A673 (cell line): ENCODE data around the gene SORBS2. TPM values are rescaled to one million over a fixed set of nuclear protein-coding genes. Genes with fewer than 3 reads are reported as not detected.

ENCODE experiments used
- BruUV-seq: library from RNA; stranded (reverse); fragments of 400-500 nt; replicated peaks from 2 replicates; lab custom pipeline; 2021; lab: Mats Ljungman, UMichigan
- CTCF ChIA-PET: fragments of 300-600 bp; sonication (Branson Sonifier 250); formaldehyde crosslinking; loops from one replicate; lab custom pipeline; 2022; ENCODE audit warnings: antibody characterized with exemption; lab: Charles Lee
- POLR2A ChIA-PET: fragments of 300-600 bp; sonication (Branson Sonifier 250); formaldehyde crosslinking; loops from one replicate; lab custom pipeline; 2022; ENCODE audit warnings: antibody characterized with exemption; ENCODE audit not compliant: low non-redundant PET; lab: Charles Lee
- DNase-seq: peaks from one replicate; pipeline ENCODE4 v3.0.0-alpha.2; 2015; ENCODE audit warnings: low spot score
- H3K27ac ChIP-seq: fragments of 200-600 bp; sonication (generic); 2 replicates; pipeline ENCODE4 v1.5.1; 2016; ENCODE audit warnings: mixed run types, low read depth, mild to moderate bottlenecking, mixed read lengths, antibody characterized with exemption, low read length; ENCODE audit not compliant: poor library complexity, severe bottlenecking
- H3K27me3 ChIP-seq: fragments of 200-600 bp; sonication (generic); replicated peaks from 2 replicates; pipeline ENCODE4 v1.6.1; 2017; ENCODE audit warnings: mixed run types, low read depth, mild to moderate bottlenecking, mixed read lengths, antibody characterized with exemption, low read length; ENCODE audit not compliant: insufficient read depth, poor library complexity
- H3K36me3 ChIP-seq: fragments of 200-600 bp; sonication (generic); 2 replicates; pipeline ENCODE4 v1.6.1; 2016; ENCODE audit warnings: mixed run types, mild to moderate bottlenecking, mixed read lengths, antibody characterized with exemption, low read length; ENCODE audit not compliant: insufficient read depth, poor library complexity, severe bottlenecking
- H3K4me1 ChIP-seq: fragments of 200-600 bp; sonication (generic); 2 replicates; pipeline ENCODE4 v1.6.1; 2017; ENCODE audit warnings: mixed run types, mild to moderate bottlenecking, mixed read lengths, antibody characterized with exemption, low read length; ENCODE audit not compliant: insufficient read depth, poor library complexity, severe bottlenecking
- H3K4me3 ChIP-seq: fragments of 200-600 bp; sonication (generic); 2 replicates; pipeline ENCODE4 v1.5.1; 2016; ENCODE audit warnings: low read depth, mixed run types, mild to moderate bottlenecking, mixed read lengths, low read length; ENCODE audit not compliant: poor library complexity, severe bottlenecking
- H3K9me3 ChIP-seq: fragments of 200-600 bp; sonication (generic); 2 replicates; pipeline ENCODE4 v1.6.1; 2016; ENCODE audit warnings: mixed run types, low read depth, mild to moderate bottlenecking, mixed read lengths, antibody characterized with exemption, low read length; ENCODE audit not compliant: poor library complexity, severe bottlenecking
- EZH2 ChIP-seq: fragments of 200-600 bp; sonication (generic); IDR thresholded peaks from 2 replicates; pipeline ENCODE4 v1.6.1; 2017; ENCODE audit warnings: borderline replicate concordance, low read depth, mild to moderate bottlenecking, mixed read lengths, antibody characterized with exemption, low read length; ENCODE audit not compliant: poor library complexity, severe bottlenecking
- intact Hi-C: fragments of 100-400 bp; cut with micrococcal nuclease; formaldehyde crosslinking; loops from one replicate; pipeline ENCODE4 v1.10.0; 2022; ENCODE audit not compliant: unreplicated experiment
- total RNA-seq: library from RNA; stranded (reverse); gene quantifications from 2 replicates; pipeline ENCODE4 v1.2.3, GENCODE V29; 2021
- TF ChIP-seq, protein P1 (sequence below): fragments of 300-800, 200-600 bp; sonication (generic); conservative IDR thresholded peaks from 2 replicates; pipeline ENCODE4 v1.5.1; 2017; ENCODE audit warnings: low read depth, mild to moderate bottlenecking, antibody characterized with exemption, low read length, moderate library complexity, mixed read lengths

SORBS2 gene
- total RNA-seq, 1 experiment from 2014 or later, result not detected

DNA sequence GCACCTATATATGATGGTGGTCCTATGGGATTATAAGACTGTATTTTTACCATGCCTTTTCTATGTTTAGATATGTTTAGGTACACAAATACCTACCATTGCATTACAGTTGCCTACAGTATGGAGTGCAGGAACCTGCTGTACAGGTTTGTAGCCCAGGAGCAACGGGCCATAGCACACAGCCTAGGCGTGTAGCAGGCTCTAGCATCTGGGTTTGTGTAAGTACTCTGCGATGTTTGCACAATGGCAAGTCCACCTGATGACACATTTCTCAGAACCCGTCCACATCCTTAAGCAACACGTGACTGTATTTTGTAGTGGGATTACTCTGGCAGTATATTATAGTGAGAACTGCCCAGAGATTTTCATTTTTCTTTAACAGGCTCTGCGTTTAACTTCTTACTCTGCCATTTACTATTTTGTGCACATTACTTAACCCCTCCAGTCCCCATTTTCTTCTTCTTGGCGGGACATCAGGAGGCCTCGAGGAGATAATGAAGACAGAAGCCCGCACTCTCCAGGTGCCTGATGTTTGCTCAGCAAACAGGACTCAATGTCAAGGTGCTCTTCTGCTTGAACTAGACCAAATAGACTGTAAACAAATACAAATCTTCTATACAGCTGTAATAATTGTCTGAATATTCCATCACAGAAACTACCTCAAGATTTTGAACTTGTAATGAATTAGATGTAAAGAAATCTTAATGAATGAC, 174.7 kb downstream of the SORBS2 start:
- TF ChIP-seq EZH2, result no peak
- TF ChIP-seq, protein P1, sequence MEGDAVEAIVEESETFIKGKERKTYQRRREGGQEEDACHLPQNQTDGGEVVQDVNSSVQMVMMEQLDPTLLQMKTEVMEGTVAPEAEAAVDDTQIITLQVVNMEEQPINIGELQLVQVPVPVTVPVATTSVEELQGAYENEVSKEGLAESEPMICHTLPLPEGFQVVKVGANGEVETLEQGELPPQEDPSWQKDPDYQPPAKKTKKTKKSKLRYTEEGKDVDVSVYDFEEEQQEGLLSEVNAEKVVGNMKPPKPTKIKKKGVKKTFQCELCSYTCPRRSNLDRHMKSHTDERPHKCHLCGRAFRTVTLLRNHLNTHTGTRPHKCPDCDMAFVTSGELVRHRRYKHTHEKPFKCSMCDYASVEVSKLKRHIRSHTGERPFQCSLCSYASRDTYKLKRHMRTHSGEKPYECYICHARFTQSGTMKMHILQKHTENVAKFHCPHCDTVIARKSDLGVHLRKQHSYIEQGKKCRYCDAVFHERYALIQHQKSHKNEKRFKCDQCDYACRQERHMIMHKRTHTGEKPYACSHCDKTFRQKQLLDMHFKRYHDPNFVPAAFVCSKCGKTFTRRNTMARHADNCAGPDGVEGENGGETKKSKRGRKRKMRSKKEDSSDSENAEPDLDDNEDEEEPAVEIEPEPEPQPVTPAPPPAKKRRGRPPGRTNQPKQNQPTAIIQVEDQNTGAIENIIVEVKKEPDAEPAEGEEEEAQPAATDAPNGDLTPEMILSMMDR, result no peak
- Histone ChIP-seq H3K4me1 (no peaks in the 10 kb centered on the region), H3K4me3 (no peak overlapping the region), H3K27me3 (no peaks in the 10 kb centered on the region), H3K27ac (no peak overlapping the region), H3K9me3 (peaks cover 6% of the 10 kb centered on the region), H3K36me3 (no peaks in the 10 kb centered on the region)
- POLR2A ChIA-PET, result no interaction called here
- no TSS peak for BruUV-seq
- DNase-seq, result no peak
- CTCF ChIA-PET, result no interaction called here
- intact Hi-C loops, result no loop called here

DNA sequence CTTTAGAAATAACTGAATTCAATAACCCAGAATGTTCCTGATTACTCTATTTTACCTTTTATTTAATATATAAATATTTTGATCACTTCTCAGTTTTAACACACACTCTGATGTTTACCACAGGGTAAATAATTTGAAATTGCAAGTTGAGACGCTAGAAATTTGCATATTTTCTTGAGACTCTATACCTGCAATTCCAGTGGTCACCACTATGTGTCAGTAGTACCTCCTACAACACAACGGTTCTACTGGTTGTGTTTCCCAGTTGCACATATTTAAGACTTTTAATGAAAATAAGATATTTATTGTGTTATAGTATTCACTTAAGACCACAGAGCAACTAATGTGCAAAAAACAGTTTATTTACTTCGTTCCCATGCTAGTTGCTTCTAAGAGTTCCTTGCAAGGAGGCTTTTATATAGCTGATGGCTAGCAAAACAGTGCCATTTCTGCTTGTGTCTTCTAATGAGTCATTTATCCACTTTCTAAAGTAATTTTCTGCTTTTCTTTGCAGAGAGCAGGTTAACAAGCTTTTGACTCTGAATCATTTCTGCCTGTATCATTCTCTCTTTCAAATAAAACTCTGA, 177.8 kb downstream of the SORBS2 start:
- peaks cover 6% of the 10 kb centered on the region for H3K9me3 ChIP-seq
- no peak overlapping the region for H3K27ac ChIP-seq
- H3K27me3 ChIP-seq, result peaks cover 4% of the 10 kb centered on the region
- no peaks in the 10 kb centered on the region for H3K4me1 ChIP-seq
- H3K4me3 ChIP-seq, result no peak overlapping the region
- H3K36me3 ChIP-seq, result no peaks in the 10 kb centered on the region
- intact Hi-C loops, result no loop called here
- ChIA-PET CTCF (no interaction called here), POLR2A (no interaction called here)
- BruUV-seq, result no TSS peak
- DNase-seq, result peak; percentile 19
- TF ChIP-seq EZH2, result no peak
- TF ChIP-seq, protein P1, result peak; percentile 62

DNA sequence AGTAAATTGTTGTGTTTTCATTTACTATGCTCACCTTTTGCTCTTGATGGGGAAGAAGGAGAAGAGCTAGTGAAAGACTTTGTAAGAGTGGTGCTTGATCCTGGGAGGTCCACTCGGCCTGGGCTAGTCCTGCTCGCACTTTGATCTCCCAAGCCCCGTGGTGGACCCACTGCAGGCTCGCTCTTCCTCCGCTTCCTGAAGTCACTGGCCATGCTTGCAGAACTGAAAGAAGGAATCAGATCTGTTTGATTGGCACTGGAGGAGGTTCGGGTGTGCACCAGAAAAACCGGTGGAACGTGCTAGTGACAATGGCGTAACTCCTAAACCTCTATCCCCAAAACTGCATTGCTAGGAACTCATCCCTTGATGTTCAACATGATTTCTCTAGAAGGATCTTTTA, 185.2 kb downstream of the SORBS2 start:
- H3K4me3 ChIP-seq, result no peak overlapping the region
- DNase-seq, result no peak
- H3K36me3 ChIP-seq, result no peaks in the 10 kb centered on the region
- POLR2A ChIA-PET, result no interaction called here
- intact Hi-C loops, result no loop called here
- TF ChIP-seq EZH2, result no peak
- TF ChIP-seq, protein P1, result no peak
- H3K27me3 ChIP-seq, result peaks cover 28% of the 10 kb centered on the region
- CTCF ChIA-PET, result interaction anchor here (1.1 kb wide), 1 partner anchor 29 kb away, joined by 3 read pairs; no protein-coding TSS in a partner anchor
- no peaks in the 10 kb centered on the region for H3K4me1 ChIP-seq
- no peak overlapping the region for H3K27ac ChIP-seq
- H3K9me3 ChIP-seq, result no peaks in the 10 kb centered on the region
- BruUV-seq, result no TSS peak
